ENCODE results near the gene ADGRD2. TPM values are rescaled to one million over a fixed set of nuclear protein-coding genes. Genes with fewer than 3 reads are reported as not detected.

Gene ADGRD2
- total RNA-seq, 1 donor from 2014 or later, result not detected

DNA sequence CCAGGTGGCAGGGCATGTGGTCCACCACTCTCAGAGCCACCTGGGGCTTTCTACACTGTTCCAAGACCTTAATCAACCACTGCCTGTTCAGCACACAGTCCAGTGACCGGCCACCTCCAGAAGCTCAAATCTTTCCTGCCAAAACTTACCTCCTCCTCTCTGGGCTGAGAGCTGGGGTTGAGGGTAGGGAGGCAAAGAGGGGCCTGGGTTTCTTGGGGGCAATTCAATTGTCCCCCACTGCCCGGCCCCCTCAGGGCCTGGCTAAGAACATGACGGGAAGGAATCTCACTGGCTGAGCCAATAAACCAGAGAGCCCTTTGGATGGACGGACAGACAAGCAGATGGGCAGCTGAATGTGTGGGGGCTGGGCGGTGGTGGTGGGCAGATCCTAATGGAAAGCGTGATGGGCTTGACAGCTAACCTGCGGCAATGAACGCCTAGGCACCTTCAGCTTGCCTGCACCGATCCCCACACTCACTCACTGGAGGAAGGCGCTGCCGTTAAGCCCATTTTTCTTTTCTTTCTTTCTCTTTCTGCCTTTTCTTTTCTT, 51.6 kb downstream of the ADGRD2 start:
- DNase-seq (ENCODE audit: extremely low spot score, unreplicated experiment), result no peak
- peaks cover 2% of the 10 kb centered on the region for H3K36me3 Mint-ChIP-seq (ENCODE audit: unreplicated experiment)
- TF ChIP-seq, protein P1, sequence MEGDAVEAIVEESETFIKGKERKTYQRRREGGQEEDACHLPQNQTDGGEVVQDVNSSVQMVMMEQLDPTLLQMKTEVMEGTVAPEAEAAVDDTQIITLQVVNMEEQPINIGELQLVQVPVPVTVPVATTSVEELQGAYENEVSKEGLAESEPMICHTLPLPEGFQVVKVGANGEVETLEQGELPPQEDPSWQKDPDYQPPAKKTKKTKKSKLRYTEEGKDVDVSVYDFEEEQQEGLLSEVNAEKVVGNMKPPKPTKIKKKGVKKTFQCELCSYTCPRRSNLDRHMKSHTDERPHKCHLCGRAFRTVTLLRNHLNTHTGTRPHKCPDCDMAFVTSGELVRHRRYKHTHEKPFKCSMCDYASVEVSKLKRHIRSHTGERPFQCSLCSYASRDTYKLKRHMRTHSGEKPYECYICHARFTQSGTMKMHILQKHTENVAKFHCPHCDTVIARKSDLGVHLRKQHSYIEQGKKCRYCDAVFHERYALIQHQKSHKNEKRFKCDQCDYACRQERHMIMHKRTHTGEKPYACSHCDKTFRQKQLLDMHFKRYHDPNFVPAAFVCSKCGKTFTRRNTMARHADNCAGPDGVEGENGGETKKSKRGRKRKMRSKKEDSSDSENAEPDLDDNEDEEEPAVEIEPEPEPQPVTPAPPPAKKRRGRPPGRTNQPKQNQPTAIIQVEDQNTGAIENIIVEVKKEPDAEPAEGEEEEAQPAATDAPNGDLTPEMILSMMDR (IDR thresholded peaks at IDR 0.05), result no peak
- H3K9me3 Mint-ChIP-seq (ENCODE audit: unreplicated experiment), result no peaks in the 10 kb centered on the region
- no peak overlapping the region for H3K27ac Mint-ChIP-seq (ENCODE audit: unreplicated experiment)
- H3K27me3 Mint-ChIP-seq (ENCODE audit: unreplicated experiment), result peaks cover 43% of the 10 kb centered on the region
- no peak overlapping the region for H3K4me3 Mint-ChIP-seq (ENCODE audit: unreplicated experiment)
- H3K4me1 Mint-ChIP-seq (ENCODE audit: unreplicated experiment), result peaks cover 5% of the 10 kb centered on the region

DNA sequence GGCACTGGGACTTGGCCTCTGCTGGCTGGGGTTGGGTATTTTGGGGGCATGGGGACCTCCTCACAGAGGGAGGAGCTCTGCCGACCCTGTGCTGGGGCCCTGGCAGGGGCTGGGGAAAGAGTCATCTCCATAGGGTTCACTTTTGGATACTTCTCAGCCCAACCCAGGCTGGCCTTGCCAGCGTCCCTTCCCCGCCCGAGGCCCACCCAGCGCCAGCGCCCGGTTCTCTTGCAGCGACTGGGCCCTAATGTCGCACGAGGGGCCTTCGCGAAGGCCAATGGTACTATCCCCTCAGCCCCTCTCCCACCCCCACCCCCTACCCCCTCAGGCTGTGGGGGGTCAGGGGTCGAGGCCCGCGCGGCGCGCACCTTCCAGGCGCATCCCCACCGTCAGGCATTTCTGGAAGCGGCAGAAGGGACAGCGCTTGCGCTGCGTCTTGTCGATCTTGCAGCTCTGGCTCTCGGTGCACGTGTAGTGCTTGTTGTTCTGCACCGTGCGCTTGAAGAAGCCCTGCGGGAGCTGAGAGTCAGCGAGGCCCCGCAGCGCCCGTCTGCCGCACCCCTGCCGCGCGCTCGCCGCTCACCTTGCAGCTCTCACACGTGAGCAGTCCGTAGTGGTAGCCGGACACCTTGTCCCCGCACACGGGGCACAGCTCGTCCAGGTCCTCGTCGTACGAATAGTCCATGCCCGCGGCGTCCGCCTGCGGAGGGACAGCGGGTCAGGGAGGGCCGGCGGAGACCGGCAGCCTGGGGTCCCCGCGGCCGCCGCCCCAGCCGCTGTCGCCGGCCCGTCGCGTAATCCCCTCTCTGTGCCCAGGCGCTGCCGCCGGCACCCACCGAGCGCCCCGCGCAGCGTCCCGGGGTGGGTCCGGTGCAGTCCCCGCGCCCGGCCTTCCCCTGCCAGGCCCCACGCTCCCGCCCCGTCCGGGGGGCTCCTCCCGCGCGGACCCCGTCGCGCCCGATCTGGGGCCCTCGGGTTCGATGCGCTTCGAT, 52.8 kb downstream of the ADGRD2 start:
- H3K4me3 Mint-ChIP-seq (ENCODE audit: unreplicated experiment), result no peak overlapping the region
- no peak for DNase-seq (ENCODE audit: extremely low spot score, unreplicated experiment)
- peaks cover 2% of the 10 kb centered on the region for H3K36me3 Mint-ChIP-seq (ENCODE audit: unreplicated experiment)
- no peaks in the 10 kb centered on the region for H3K9me3 Mint-ChIP-seq (ENCODE audit: unreplicated experiment)
- H3K27me3 Mint-ChIP-seq (ENCODE audit: unreplicated experiment), result peaks cover 38% of the 10 kb centered on the region
- H3K4me1 Mint-ChIP-seq (ENCODE audit: unreplicated experiment), result peaks cover 5% of the 10 kb centered on the region
- TF ChIP-seq, protein P1 (IDR thresholded peaks at IDR 0.05), result no peak
- no peak overlapping the region for H3K27ac Mint-ChIP-seq (ENCODE audit: unreplicated experiment)

GRCh38 chr9:124503713-124504529, 53.7 kb downstream of the ADGRD2 start:
- peak overlapping the region; percentile 74 for H3K4me3 Mint-ChIP-seq (ENCODE audit: unreplicated experiment)
- H3K9me3 Mint-ChIP-seq (ENCODE audit: unreplicated experiment), result no peaks in the 10 kb centered on the region
- H3K27me3 Mint-ChIP-seq (ENCODE audit: unreplicated experiment), result peaks cover 38% of the 10 kb centered on the region
- TF ChIP-seq, protein P1 (IDR thresholded peaks at IDR 0.05), result no peak
- peaks cover 5% of the 10 kb centered on the region for H3K4me1 Mint-ChIP-seq (ENCODE audit: unreplicated experiment)
- DNase-seq (ENCODE audit: extremely low spot score, unreplicated experiment), result no peak
- H3K36me3 Mint-ChIP-seq (ENCODE audit: unreplicated experiment), result peaks cover 2% of the 10 kb centered on the region
- no peak overlapping the region for H3K27ac Mint-ChIP-seq (ENCODE audit: unreplicated experiment)

- no peak overlapping the region for H3K4me3 Mint-ChIP-seq (ENCODE audit: unreplicated experiment)
- no peak for DNase-seq (ENCODE audit: extremely low spot score, unreplicated experiment)
- H3K4me1 Mint-ChIP-seq (ENCODE audit: unreplicated experiment), result peaks cover 5% of the 10 kb centered on the region
- peaks cover 36% of the 10 kb centered on the region for H3K27me3 Mint-ChIP-seq (ENCODE audit: unreplicated experiment)
- no peaks in the 10 kb centered on the region for H3K9me3 Mint-ChIP-seq (ENCODE audit: unreplicated experiment)
- TF ChIP-seq, protein P1 (IDR thresholded peaks at IDR 0.05), result no peak
- no peak overlapping the region for H3K27ac Mint-ChIP-seq (ENCODE audit: unreplicated experiment)
- peaks cover 2% of the 10 kb centered on the region for H3K36me3 Mint-ChIP-seq (ENCODE audit: unreplicated experiment)
These were observed 54.3 kb downstream of the ADGRD2 start for GRCh38 chr9:124504530-124505005.

Measured in osteocyte (in vitro differentiated cells).